GM12878 (cell line): Measurements from ENCODE around the gene OR2C1. TPM values are rescaled to one million over a fixed set of nuclear protein-coding genes. Genes with fewer than 3 reads are reported as not detected.

Source experiments
- ATAC-seq: fragments of 200-7000 bp; cut with Tn5 transposase; 3 replicates; pipeline ENCODE4 v1.9.1; 2020; ENCODE audit warnings: mild to moderate bottlenecking, moderate library complexity
- BruUV-seq: library from RNA; stranded (reverse); fragments of 400-500 nt; replicated peaks from 2 replicates; lab custom pipeline; 2021; lab: Mats Ljungman, UMichigan
- CTCF ChIA-PET: fragments of 300-600 bp; sonication (Branson Sonifier 250); formaldehyde crosslinking; extraction: SDS; loops from one replicate; lab custom pipeline; 2021; ENCODE audit warnings: inconsistent platforms; lab: Yijun Ruan, JAX
- POLR2A ChIA-PET: fragments of 350-600 bp; formaldehyde crosslinking; extraction: SDS; loops from one replicate; lab custom pipeline; 2021; ENCODE audit warnings: inconsistent platforms; lab: Charles Lee
- RAD21 ChIA-PET: fragments of 300-600 bp; sonication (Branson Sonifier 250); formaldehyde crosslinking; loops from one replicate; lab custom pipeline; 2023; ENCODE audit warnings: antibody characterized with exemption; ENCODE audit not compliant: unreplicated experiment; lab: Charles Lee
- SMC1A ChIA-PET: fragments of 300-600 bp; sonication (Branson Sonifier 250); formaldehyde crosslinking; loops from one replicate; lab custom pipeline; 2023; ENCODE audit not compliant: unreplicated experiment, uncharacterized antibody; lab: Charles Lee
- DNase-seq: peaks from one replicate; pipeline ENCODE4 v3.0.0-alpha.2; 2011; ENCODE audit warnings: low read depth, low spot score
- FAIRE-seq: peaks from 3 replicates; lab custom pipeline; 2011; peaks lifted over from hg19 to GRCh38; lab: Jason Lieb, UNC
- H2AFZ ChIP-seq: 2 replicates; pipeline ENCODE4 v1.6.0; 2011; ENCODE audit warnings: low read depth, low read length, control low read depth; ENCODE audit not compliant: control insufficient read depth
- H3K27ac ChIP-seq: 2 replicates; pipeline ENCODE4 v1.5.1; 2011; ENCODE audit warnings: control low read depth; ENCODE audit not compliant: control insufficient read depth, insufficient read depth
- H3K27me3 ChIP-seq, 2 experiments: replicated peaks in 1 of 2; 2 replicates each; pipeline versions ENCODE4 v1.6.0 to v1.6.1; 2011; ENCODE audit warnings: low read length in 1 of 2; ENCODE audit not compliant: control insufficient read depth in 2 of 2, insufficient read depth in 2 of 2
- H3K36me3 ChIP-seq, 2 experiments: 2 replicates each; pipeline ENCODE4 v1.5.1; 2011; ENCODE audit warnings: low read length in 1 of 2; ENCODE audit not compliant: control insufficient read depth in 2 of 2, insufficient read depth in 2 of 2
- H3K4me1 ChIP-seq: 2 replicates; pipeline ENCODE4 v1.6.1; 2011; ENCODE audit warnings: mild to moderate bottlenecking, low read length, moderate library complexity, mixed read lengths; ENCODE audit not compliant: control insufficient read depth, insufficient read depth
- H3K4me2 ChIP-seq: 2 replicates; pipeline ENCODE4 v1.6.0; 2011; ENCODE audit warnings: control low read depth; ENCODE audit not compliant: control insufficient read depth, insufficient read depth
- H3K4me3 ChIP-seq: fragments of 200-600 bp; sonication (generic); 2 replicates; pipeline ENCODE4 v1.5.1; 2016
- H3K79me2 ChIP-seq: 2 replicates; pipeline ENCODE4 v1.6.0; 2011; ENCODE audit warnings: low read length; ENCODE audit not compliant: control insufficient read depth, insufficient read depth
- H3K9ac ChIP-seq: 2 replicates; pipeline ENCODE4 v1.8.0; 2011; ENCODE audit warnings: low read length, control low read depth, mixed read lengths; ENCODE audit not compliant: control insufficient read depth, insufficient read depth
- H3K9me3 ChIP-seq: replicated peaks from 3 replicates; pipeline ENCODE4 v1.5.1; 2011; ENCODE audit warnings: mild to moderate bottlenecking, low read length; ENCODE audit not compliant: control insufficient read depth, insufficient read depth
- H4K20me1 ChIP-seq: 2 replicates; pipeline ENCODE4 v1.6.0; 2011; ENCODE audit not compliant: control insufficient read depth, insufficient read depth
- ATF2 ChIP-seq: IDR thresholded peaks from 2 replicates; pipeline ENCODE4 v1.6.1; 2012; ENCODE audit warnings: low read length, inconsistent platforms
- CUX1 ChIP-seq: IDR thresholded peaks from 2 replicates; pipeline ENCODE4 v1.6.1; 2012; ENCODE audit warnings: improper control_type of control experiment, low read depth, low read length; ENCODE audit not compliant: insufficient replicate concordance
- NR2C2 ChIP-seq: IDR thresholded peaks from 2 replicates; pipeline ENCODE4 v1.6.1; 2011; ENCODE audit warnings: borderline replicate concordance, low read depth; ENCODE audit not compliant: control insufficient read depth, insufficient read length
- USF1 ChIP-seq: IDR thresholded peaks from 2 replicates; pipeline ENCODE4 v1.6.1; 2011; ENCODE audit warnings: borderline replicate concordance, low read depth, mild to moderate bottlenecking, moderate library complexity, mixed read lengths, low read length; ENCODE audit not compliant: insufficient read depth; ENCODE audit errors: extremely low read length
- WGBS: methylation state at CpG from one replicate; pipeline ENCODE4 v1.1.6; 2016; ENCODE audit warnings: low lambda C conversion rate; ENCODE audit not compliant: insufficient replicate concordance, insufficient coverage; ENCODE audit errors: missing lambda C conversion rate; 5-methylcytosine and 5-hydroxymethylcytosine counted together
- in situ Hi-C: fragments of 300-500 bp; cut with MboI; formaldehyde crosslinking; loops from 9 replicates; pipeline ENCODE4 v1.14.3; 2018; ENCODE audit warnings: mixed read lengths
- intact Hi-C: fragments of 100-400 bp; cut with micrococcal nuclease; formaldehyde crosslinking; loops from one replicate; pipeline ENCODE4 v1.14.2; 2022; ENCODE audit not compliant: unreplicated experiment
- polyA plus RNA-seq, 11 experiments: library from polyadenylated mRNA; depleted of rRNA in 4 of 11; unstranded in 6 of 11; stranded (reverse) in 5 of 11; fragments of >200 nt; fragmentation: Nextera tagmentation in 4 of 11; fragmentation: Illumina TruSeq in 1 of 11; extraction: Ambion mirVana in 4 of 11; extraction: Trizol in 1 of 11; gene quantifications; 1 replicate in 1 of 11; 2 replicates in 10 of 11; pipeline versions ENCODE4 v1.2.1 to v1.2.3, GENCODE V29; 2011 to 2016; ENCODE audit warnings: inconsistent platforms in 2 of 11, missing spikeins in 2 of 11, low read depth in 1 of 11
- total RNA-seq, 4 experiments: library from RNA; depleted of rRNA in 3 of 4; stranded (reverse); fragments of >200 nt in 3 of 4; fragmentation: Illumina TruSeq in 1 of 4; extraction: Trizol in 1 of 4; gene quantifications; 2 replicates each; pipeline versions ENCODE4 v1.2.1 to v1.2.3, GENCODE V29; 2013 to 2021

OR2C1 gene
- total and polyA plus RNA-seq, 10 of the 15 experiments (the other 5 are each of a cell fraction or from before 2014, with no cell fraction given) = 0.05 to 0.21 (median 0.14) TPM; not detected in 5

GRCh38 chr16:3321816-3322215 is 33.9 kb upstream of the OR2C1 start:
- TF ChIP-seq NR2C2 (no peak), CUX1 (no peak), USF1 (no peak), ATF2 (no peak)
- H2AFZ ChIP-seq = no peak overlapping the region
- 48% methylated on average over 2 of the region's 2 CpGs for WGBS
- no peaks in the 10 kb centered on the region for H3K27me3 ChIP-seq
- no peak for DNase-seq
- H3K27ac ChIP-seq = no peak overlapping the region
- no peak overlapping the region for H3K4me2 ChIP-seq
- H3K9ac ChIP-seq = no peak overlapping the region
- no peaks in the 10 kb centered on the region for H4K20me1 ChIP-seq
- H3K36me3 ChIP-seq = peaks cover 0 to 1% of the 10 kb centered on the region in 2 experiments; a peak in 2 of 4 replicates
- POLR2A ChIA-PET = no interaction called here
- intact Hi-C loops = no loop called here
- RAD21 ChIA-PET = no interaction called here
- H3K4me1 ChIP-seq = no peaks in the 10 kb centered on the region
- H3K9me3 ChIP-seq = peaks cover 27% of the 10 kb centered on the region
- H3K4me3 ChIP-seq = no peak overlapping the region
- in situ Hi-C loops = no loop called here
- ATAC-seq = no peak
- BruUV-seq = no TSS peak
- no peak for FAIRE-seq
- CTCF ChIA-PET = no interaction called here
- no peaks in the 10 kb centered on the region for H3K79me2 ChIP-seq
- SMC1A ChIA-PET = no interaction called here
